Mesendoderm (in vitro differentiated cells): ENCODE results near the gene FSTL5.

Experiments
- DNase-seq: peaks from one replicate; pipeline ENCODE4 v3.0.0; 2013
- H2AK5ac ChIP-seq: 2 replicates; pipeline ENCODE4 v1.6.1; 2013; ENCODE audit warnings: low read length, inconsistent platforms
- H2BK120ac ChIP-seq: 2 replicates; pipeline ENCODE4 v1.6.1; 2013; ENCODE audit warnings: low read depth, mild to moderate bottlenecking, low read length, moderate library complexity, mixed read lengths
- H2BK15ac ChIP-seq: replicated peaks from 2 replicates; pipeline ENCODE4 v1.6.1; 2013; ENCODE audit warnings: low read depth, mild to moderate bottlenecking, moderate library complexity
- H2BK5ac ChIP-seq: 2 replicates; pipeline ENCODE4 v1.6.1; 2013; ENCODE audit warnings: low read length, inconsistent platforms
- H3K18ac ChIP-seq: 2 replicates; pipeline ENCODE4 v1.6.1; 2013; ENCODE audit warnings: mild to moderate bottlenecking, low read length, mixed read lengths
- H3K23ac ChIP-seq: one replicate; pipeline ENCODE4 v1.6.1; 2013; ENCODE audit warnings: low read length
- H3K27ac ChIP-seq: 2 replicates; pipeline ENCODE4 v1.5.1; 2013; ENCODE audit warnings: low read depth, mild to moderate bottlenecking, inconsistent platforms, low read length, moderate library complexity
- H3K27me3 ChIP-seq: 2 replicates; pipeline ENCODE4 v1.6.1; 2013; ENCODE audit warnings: low read length, control low read depth, mild to moderate bottlenecking, inconsistent platforms; ENCODE audit not compliant: insufficient read depth, poor library complexity
- H3K36me3 ChIP-seq: 2 replicates; pipeline ENCODE4 v1.6.1; 2013; ENCODE audit warnings: low read length, inconsistent platforms; ENCODE audit not compliant: control insufficient read depth, insufficient read depth
- H3K4ac ChIP-seq: one replicate; pipeline ENCODE4 v1.6.1; 2013; ENCODE audit warnings: low read depth, mild to moderate bottlenecking, low read length, moderate library complexity
- H3K4me1 ChIP-seq: 2 replicates; pipeline ENCODE4 v1.6.1; 2013; ENCODE audit warnings: low read depth, low read length, inconsistent platforms; ENCODE audit not compliant: control insufficient read depth
- H3K4me2 ChIP-seq: 2 replicates; pipeline ENCODE4 v1.6.1; 2013; ENCODE audit warnings: low read length
- H3K4me3 ChIP-seq: 2 replicates; pipeline ENCODE4 v1.5.1; 2013; ENCODE audit warnings: mild to moderate bottlenecking, low read length
- H3K56ac ChIP-seq: one replicate; pipeline ENCODE4 v1.6.1; 2013; ENCODE audit warnings: low read length
- H3K79me1 ChIP-seq: 2 replicates; pipeline ENCODE4 v1.6.1; 2013; ENCODE audit warnings: low read length, inconsistent platforms
- H3K79me2 ChIP-seq: 2 replicates; pipeline ENCODE4 v1.6.1; 2013; ENCODE audit warnings: mild to moderate bottlenecking, low read length; ENCODE audit not compliant: control insufficient read depth, insufficient read depth
- H3K9ac ChIP-seq: 2 replicates; pipeline ENCODE4 v1.6.1; 2013; ENCODE audit warnings: low read length, inconsistent platforms
- H4K5ac ChIP-seq: one replicate; pipeline ENCODE4 v1.6.1; 2013; ENCODE audit warnings: low read length
- H4K8ac ChIP-seq: one replicate; pipeline ENCODE4 v1.6.1; 2013; ENCODE audit warnings: low read depth, mild to moderate bottlenecking, control low read depth, low read length, moderate library complexity
- WGBS: extraction: QIAGEN DNeasy Blood & Tissue Kit; methylation state at CpG from one replicate; pipeline ENCODE4 v1.1.7; 2013; ENCODE audit warnings: low lambda C conversion rate, missing lambda C conversion rate; ENCODE audit not compliant: insufficient coverage; ENCODE audit errors: extremely low coverage; 5-methylcytosine and 5-hydroxymethylcytosine counted together

FSTL5 gene

DNA sequence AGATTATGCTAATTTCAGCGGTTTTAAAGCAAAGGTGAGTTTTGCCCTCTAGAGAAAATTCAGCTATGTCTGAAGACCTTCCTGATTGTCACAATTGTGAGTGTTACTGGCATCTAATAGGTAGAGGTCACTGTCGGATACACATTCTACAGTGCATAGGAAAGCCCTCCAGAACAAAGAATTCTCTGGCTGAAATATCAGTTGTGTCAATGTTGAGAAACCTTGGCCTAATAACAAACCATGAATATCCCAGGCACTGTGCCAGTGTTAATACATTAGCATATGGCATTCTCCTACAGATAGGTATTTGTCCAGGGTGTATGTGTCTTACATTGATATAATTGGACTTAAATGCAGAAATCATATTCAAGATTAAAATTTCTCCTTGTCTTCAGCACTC is 294.3 kb downstream of the FSTL5 start:
- Histone ChIP-seq H3K27ac (no peak overlapping the region), H2AK5ac (no peak overlapping the region), H3K4me2 (no peak overlapping the region), H3K79me2 (no peaks in the 10 kb centered on the region), H3K4me3 (no peak overlapping the region), H3K27me3 (no peaks in the 10 kb centered on the region), H3K79me1 (no peaks in the 10 kb centered on the region), H3K4ac (no peak overlapping the region), H2BK120ac (no peak overlapping the region), H3K36me3 (no peaks in the 10 kb centered on the region), H3K9ac (no peak overlapping the region), H3K23ac (no peak overlapping the region), H3K56ac (no peak overlapping the region), H2BK15ac (no peak overlapping the region), H4K5ac (no peak overlapping the region), H3K18ac (no peak overlapping the region), H2BK5ac (no peak overlapping the region), H4K8ac (no peak overlapping the region), H3K4me1 (no peaks in the 10 kb centered on the region)
- no CpG with 5 or more reads among the region's 2 CpGs for WGBS
- DNase-seq: no peak

DNA sequence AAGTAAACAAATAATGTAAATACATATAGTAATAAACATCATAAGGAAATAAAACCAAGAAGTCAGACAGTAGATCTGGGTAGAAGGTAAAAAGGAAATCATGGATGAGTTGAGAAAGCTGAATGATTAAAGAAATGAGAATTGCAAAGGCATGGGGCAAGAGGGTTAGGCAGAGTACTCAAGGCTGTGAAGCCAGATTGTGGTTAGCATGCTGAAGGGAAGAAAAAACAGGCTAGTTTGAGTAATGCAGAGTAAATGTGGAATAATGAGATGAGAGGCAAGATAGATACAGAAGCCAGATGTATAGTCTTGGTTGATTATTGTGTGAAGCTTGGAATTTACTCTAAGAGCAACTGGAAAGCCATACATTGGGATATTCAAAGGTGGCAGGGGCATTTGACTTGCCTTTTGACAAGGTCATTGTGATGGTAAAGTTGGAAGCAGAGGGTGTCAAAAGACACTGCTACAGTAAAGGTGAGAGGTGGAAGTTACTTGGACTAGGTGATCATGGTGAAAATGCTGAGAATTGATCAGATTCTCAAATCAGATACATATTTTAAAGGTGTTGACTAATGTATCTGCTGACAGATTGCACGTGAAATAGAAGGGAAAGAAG is 307.0 kb downstream of the FSTL5 start:
- H3K4ac ChIP-seq: no peak overlapping the region
- H2AK5ac ChIP-seq: no peak overlapping the region
- WGBS: no CpG with 5 or more reads among the region's 1 CpG
- no peak overlapping the region for H3K9ac ChIP-seq
- no peak overlapping the region for H2BK15ac ChIP-seq
- no peak overlapping the region for H3K27ac ChIP-seq
- no peak overlapping the region for H3K4me2 ChIP-seq
- no peak overlapping the region for H4K8ac ChIP-seq
- H3K4me1 ChIP-seq: no peaks in the 10 kb centered on the region
- no peak overlapping the region for H3K23ac ChIP-seq
- no peak overlapping the region for H3K4me3 ChIP-seq
- no peaks in the 10 kb centered on the region for H3K79me1 ChIP-seq
- no peak overlapping the region for H3K56ac ChIP-seq
- H3K27me3 ChIP-seq: no peaks in the 10 kb centered on the region
- H2BK5ac ChIP-seq: no peak overlapping the region
- H4K5ac ChIP-seq: no peak overlapping the region
- H3K18ac ChIP-seq: no peak overlapping the region
- no peak overlapping the region for H2BK120ac ChIP-seq
- no peaks in the 10 kb centered on the region for H3K36me3 ChIP-seq
- no peak for DNase-seq
- no peaks in the 10 kb centered on the region for H3K79me2 ChIP-seq

DNA sequence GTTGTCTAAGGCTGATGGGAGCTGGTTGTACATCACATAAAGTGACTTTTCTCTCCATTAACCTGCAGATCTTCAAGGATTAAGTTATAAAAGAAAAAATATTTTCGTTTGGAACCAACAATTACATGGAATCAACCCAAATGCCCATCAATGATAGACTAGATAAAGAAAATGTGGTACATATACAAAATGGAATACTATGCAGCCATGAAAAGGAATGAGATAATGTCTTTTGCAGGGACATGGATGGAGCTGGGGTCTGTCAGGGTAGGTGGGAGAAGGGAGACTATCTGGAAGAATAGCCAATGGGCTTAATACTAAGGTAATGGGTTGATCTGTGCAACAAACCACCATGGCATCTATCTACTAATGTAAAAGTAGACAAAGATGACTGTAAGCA is 313.2 kb downstream of the FSTL5 start:
- Histone ChIP-seq H3K18ac (no peak overlapping the region), H2BK120ac (no peak overlapping the region), H3K27ac (no peak overlapping the region), H4K8ac (no peak overlapping the region), H3K23ac (no peak overlapping the region), H3K9ac (no peak overlapping the region), H3K79me2 (no peaks in the 10 kb centered on the region), H3K4me2 (no peak overlapping the region), H2BK5ac (no peak overlapping the region), H4K5ac (no peak overlapping the region), H3K4me1 (no peaks in the 10 kb centered on the region), H2AK5ac (no peak overlapping the region), H3K36me3 (no peaks in the 10 kb centered on the region), H3K79me1 (no peaks in the 10 kb centered on the region), H3K4ac (no peak overlapping the region), H3K56ac (no peak overlapping the region), H3K4me3 (no peak overlapping the region), H2BK15ac (no peak overlapping the region), H3K27me3 (no peaks in the 10 kb centered on the region)
- no peak for DNase-seq
- WGBS: no CpG with 5 or more reads among the region's 1 CpG

DNA sequence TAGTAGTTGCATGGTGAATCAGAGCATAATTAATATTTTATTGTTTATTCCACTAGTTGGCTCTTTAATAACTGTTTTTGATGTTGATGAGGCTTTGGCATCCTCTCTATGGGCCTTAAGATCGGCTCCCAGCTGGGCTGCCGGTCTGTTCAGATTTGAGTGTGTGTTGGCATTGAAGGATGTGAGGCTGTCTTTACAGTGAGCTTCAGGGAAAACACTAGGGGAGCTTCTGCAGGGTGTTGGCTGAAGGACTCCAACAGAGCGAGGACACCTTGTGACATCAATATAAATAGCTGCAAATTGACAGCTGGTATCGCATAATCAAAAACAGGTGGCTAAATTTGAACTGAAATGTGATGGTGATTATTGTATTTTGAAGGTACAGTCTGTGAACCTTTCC is 322.0 kb downstream of the FSTL5 start:
- Histone ChIP-seq H3K27ac (no peak overlapping the region), H2BK120ac (no peak overlapping the region), H4K8ac (no peak overlapping the region), H3K4me1 (no peaks in the 10 kb centered on the region), H3K36me3 (no peaks in the 10 kb centered on the region), H3K4me2 (no peak overlapping the region), H3K4me3 (no peak overlapping the region), H3K79me2 (no peaks in the 10 kb centered on the region), H2BK15ac (no peak overlapping the region), H3K23ac (no peak overlapping the region), H3K56ac (no peak overlapping the region), H4K5ac (no peak overlapping the region), H2AK5ac (no peak overlapping the region), H3K9ac (no peak overlapping the region), H3K27me3 (no peaks in the 10 kb centered on the region), H3K4ac (no peak overlapping the region), H3K18ac (no peak overlapping the region), H3K79me1 (no peaks in the 10 kb centered on the region), H2BK5ac (no peak overlapping the region)
- WGBS: no CpG with 5 or more reads among the region's 4 CpGs
- no peak for DNase-seq

DNA sequence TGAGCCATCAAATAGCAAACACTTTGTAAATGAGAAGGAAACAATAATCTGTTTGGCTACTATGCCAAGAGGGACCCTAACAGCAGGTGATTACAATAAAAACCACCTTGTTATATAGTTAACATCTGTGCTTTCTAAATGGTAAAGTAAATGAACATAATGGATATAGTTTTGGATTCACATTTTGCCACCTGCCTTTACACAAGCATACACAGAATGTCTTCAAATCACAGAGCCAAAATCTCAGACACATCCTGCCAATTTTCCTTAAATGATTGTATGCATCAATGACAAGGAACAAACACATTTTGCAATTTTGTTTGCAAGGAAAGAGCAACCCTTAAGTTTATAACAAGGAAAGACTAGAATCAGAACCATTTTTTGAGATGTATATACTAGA is 334.2 kb downstream of the FSTL5 start:
- Histone ChIP-seq H3K36me3 (no peaks in the 10 kb centered on the region), H3K4ac (no peak overlapping the region), H2AK5ac (no peak overlapping the region), H2BK15ac (no peak overlapping the region), H3K23ac (no peak overlapping the region), H3K18ac (no peak overlapping the region), H3K4me3 (no peak overlapping the region), H3K56ac (no peak overlapping the region), H3K79me1 (no peaks in the 10 kb centered on the region), H3K4me2 (no peak overlapping the region), H2BK120ac (no peak overlapping the region), H3K27ac (no peak overlapping the region), H4K5ac (no peak overlapping the region), H3K4me1 (no peaks in the 10 kb centered on the region), H4K8ac (no peak overlapping the region), H3K27me3 (no peaks in the 10 kb centered on the region), H3K79me2 (no peaks in the 10 kb centered on the region), H3K9ac (no peak overlapping the region), H2BK5ac (no peak overlapping the region)
- no peak for DNase-seq

DNA sequence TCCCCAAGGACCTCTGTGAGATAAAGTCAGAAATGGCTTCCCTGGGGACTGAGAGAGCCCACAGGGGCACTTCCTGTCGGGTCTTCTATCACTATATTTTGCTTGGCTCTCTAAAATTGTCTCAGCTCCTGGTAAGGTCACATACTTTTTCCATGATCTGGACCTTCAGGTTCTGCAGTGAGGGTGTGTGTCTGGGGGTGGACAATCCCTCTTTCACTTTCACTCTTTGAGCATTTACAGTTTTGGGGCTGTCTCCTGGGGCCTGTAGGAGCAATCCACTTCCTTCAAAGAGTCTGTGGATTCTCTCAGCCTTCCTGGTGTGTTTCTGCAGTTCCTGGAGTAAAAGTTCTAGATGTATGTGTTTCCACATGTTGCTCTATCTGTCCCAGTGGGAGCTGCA is 335.7 kb downstream of the FSTL5 start:
- no peak overlapping the region for H3K18ac ChIP-seq
- H3K27me3 ChIP-seq: no peaks in the 10 kb centered on the region
- H2AK5ac ChIP-seq: no peak overlapping the region
- H3K79me2 ChIP-seq: no peaks in the 10 kb centered on the region
- H4K5ac ChIP-seq: no peak overlapping the region
- H2BK120ac ChIP-seq: no peak overlapping the region
- H3K4me1 ChIP-seq: no peaks in the 10 kb centered on the region
- no peaks in the 10 kb centered on the region for H3K79me1 ChIP-seq
- no peak overlapping the region for H3K27ac ChIP-seq
- H3K9ac ChIP-seq: no peak overlapping the region
- no peak overlapping the region for H3K56ac ChIP-seq
- no peaks in the 10 kb centered on the region for H3K36me3 ChIP-seq
- no peak overlapping the region for H2BK15ac ChIP-seq
- no peak overlapping the region for H3K4ac ChIP-seq
- H3K23ac ChIP-seq: no peak overlapping the region
- no peak overlapping the region for H2BK5ac ChIP-seq
- no peak overlapping the region for H3K4me3 ChIP-seq
- no peak for DNase-seq
- no CpG with 5 or more reads among the region's 1 CpG for WGBS
- H4K8ac ChIP-seq: no peak overlapping the region
- H3K4me2 ChIP-seq: no peak overlapping the region
